Lung (tissue), 12 donors: ENCODE measurements around the gene C9orf153. TPM values are rescaled to one million over a fixed set of nuclear protein-coding genes. Genes with fewer than 3 reads are reported as not detected.

Experiments used
- ATAC-seq: fragments of 200-7000 bp; cut with Tn5 transposase; one replicate; pipeline ENCODE4 v1.9.1; 2020; ENCODE audit warnings: moderate number of reproducible peaks; ENCODE audit not compliant: insufficient read depth, low FRiP score
- DNase-seq, 3 donors: peaks; one replicate each; pipeline ENCODE4 v3.0.0-alpha.2; 2013 to 2017
- H3K27ac ChIP-seq, 2 donors: one replicate each; pipeline ENCODE4 v1.5.1; 2013; ENCODE audit warnings: mild to moderate bottlenecking in 2 of 2, moderate library complexity in 2 of 2, control low read depth in 1 of 2, inconsistent platforms in 1 of 2, low read depth in 1 of 2, low read length in 1 of 2
- H3K27me3 ChIP-seq, 3 donors: one replicate each; pipeline ENCODE4 v1.5.1; 2013; ENCODE audit warnings: low read length in 2 of 3; ENCODE audit not compliant: control insufficient read depth in 3 of 3, insufficient read depth in 3 of 3
- H3K36me3 ChIP-seq, 4 donors: one replicate each; pipeline ENCODE4 v1.5.1; 2013; ENCODE audit warnings: low read length in 4 of 4, mild to moderate bottlenecking in 1 of 4, moderate library complexity in 1 of 4; ENCODE audit not compliant: control insufficient read depth in 4 of 4, insufficient read depth in 4 of 4
- H3K4me1 ChIP-seq, 5 donors: one replicate each; pipeline ENCODE4 v1.5.1; 2013; ENCODE audit warnings: low read length in 5 of 5, mild to moderate bottlenecking in 2 of 5, moderate library complexity in 1 of 5; ENCODE audit not compliant: control insufficient read depth in 5 of 5, insufficient read depth in 5 of 5
- H3K4me3 ChIP-seq: one replicate; pipeline ENCODE4 v1.5.1; 2013; ENCODE audit warnings: mild to moderate bottlenecking, control low read depth, moderate library complexity
- H3K9ac ChIP-seq, 2 donors: one replicate each; pipeline ENCODE4 v1.5.1; 2013; ENCODE audit warnings: low read length in 2 of 2, control low read depth in 1 of 2; ENCODE audit not compliant: insufficient read depth in 1 of 2
- H3K9me3 ChIP-seq, 4 donors: one replicate each; pipeline ENCODE4 v1.5.1; 2013; ENCODE audit warnings: low read length in 3 of 4, mild to moderate bottlenecking in 1 of 4, moderate library complexity in 1 of 4; ENCODE audit not compliant: control insufficient read depth in 4 of 4, insufficient read depth in 3 of 4
- CTCF ChIP-seq: IDR thresholded peaks from 2 replicates; pipeline ENCODE4 v1.5.1; 2012; ENCODE audit warnings: mild to moderate bottlenecking; ENCODE audit errors: control extremely low read depth, extremely low read depth
- WGBS, 2 donors: extraction: QIAGEN DNeasy Blood & Tissue Kit; methylation state at CpG; one replicate each; pipeline ENCODE4 v1.1.7; 2013; 5-methylcytosine and 5-hydroxymethylcytosine counted together
- polyA plus RNA-seq, 2 donors: library from polyadenylated mRNA; stranded (reverse); fragments of 200-250 nt; gene quantifications; one replicate each; pipeline ENCODE4 v1.2.1, GENCODE V29; 2013
- total RNA-seq, 2 donors: library from RNA; depleted of rRNA in 1 of 2; stranded (reverse); fragments of >200 nt in 1 of 2; gene quantifications; one replicate each; pipeline ENCODE4 v1.2.1, GENCODE V29; 2014 to 2021
- donor health status: control.
- donor health status: control.
- donor health status: Bipolar disorder and iron deficiency.
- donor health status: healthy.
- donor health status: DM: yes; HTN: yes; CAD: no.

Gene C9orf153
- total and polyA plus RNA-seq, 4 donors, result 0.02 to 2.7 (median 0.19) TPM

- DNase-seq, result no peak
- Histone ChIP-seq H3K4me3 (no peak overlapping the region), H3K36me3 (peaks cover 22 to 53% (median 32%) of the 10 kb centered on the region in 4 donors), H3K9me3 (no peaks in the 10 kb centered on the region), H3K4me1 (peaks cover 0 to 2% (median 0%) of the 10 kb centered on the region in 5 donors), H3K9ac (no peak overlapping the region), H3K27me3 (no peaks in the 10 kb centered on the region), H3K27ac (no peak overlapping the region)
- no peak for ATAC-seq
- 84 to 89% methylated on average over 4 of the region's 4 CpGs for WGBS, 2 donors
- TF ChIP-seq CTCF, result no peak
These were observed 44.0 kb upstream of the C9orf153 start for GRCh38 chr9:86303316-86303975.

- no peaks in the 10 kb centered on the region for H3K9me3 ChIP-seq
- no peak overlapping the region for H3K27ac ChIP-seq
- H3K9ac ChIP-seq, result no peak overlapping the region
- H3K4me3 ChIP-seq, result no peak overlapping the region
- WGBS, 2 donors, result 82 to 87% methylated on average over 1 of the region's 1 CpG
- no peaks in the 10 kb centered on the region for H3K27me3 ChIP-seq
- no peak for TF ChIP-seq CTCF
- H3K36me3 ChIP-seq, result peaks cover 24 to 50% (median 38%) of the 10 kb centered on the region in 4 donors
- DNase-seq (no peak), ATAC-seq (no peak)
- peaks cover 0 to 2% (median 0%) of the 10 kb centered on the region in 5 donors for H3K4me1 ChIP-seq
These were observed 42.2 kb upstream of the C9orf153 start for GRCh38 chr9:86301686-86302085.

GRCh38 chr9:86300701-86301100 lies 41.2 kb upstream of the C9orf153 start:
- H3K4me3 ChIP-seq, result no peak overlapping the region
- no peak overlapping the region for H3K9ac ChIP-seq
- DNase-seq (no peak), ATAC-seq (no peak)
- peaks cover 24 to 50% (median 36%) of the 10 kb centered on the region in 4 donors for H3K36me3 ChIP-seq
- H3K27ac ChIP-seq, result no peak overlapping the region
- no peaks in the 10 kb centered on the region for H3K27me3 ChIP-seq
- peaks cover 0 to 2% (median 0%) of the 10 kb centered on the region in 5 donors for H3K4me1 ChIP-seq
- no peaks in the 10 kb centered on the region for H3K9me3 ChIP-seq
- TF ChIP-seq CTCF, result no peak
- WGBS, 2 donors, result 95 to 96% methylated on average over 2 of the region's 2 CpGs
